ENCODE measurements around the gene ATP6V1C2.

The ATP6V1C2 gene

GRCh38 chr2:10830203-10830602 is 108.8 kb downstream of the ATP6V1C2 start:
- Histone ChIP-seq H3K4me1 (ENCODE audit: control insufficient read depth, low read length) (peaks cover 33% of the 10 kb centered on the region), H3K9me3 (ENCODE audit: control insufficient read depth, insufficient read depth, low read length) (no peaks in the 10 kb centered on the region), H3K27me3 (ENCODE audit: control insufficient read depth, low read length) (peaks cover 43% of the 10 kb centered on the region), H4K20me1 (ENCODE audit: control insufficient read depth, insufficient read depth, low read depth, low read length) (no peaks in the 10 kb centered on the region), H3K36me3 (ENCODE audit: control insufficient read depth, low read length) (no peaks in the 10 kb centered on the region), H3K4me2 (ENCODE audit: low read length) (no peak overlapping the region), H3K27ac (ENCODE audit: low read depth, low read length) (no peak overlapping the region), H3K79me2 (ENCODE audit: control insufficient read depth, low read length) (no peaks in the 10 kb centered on the region), H3K4me3 (ENCODE audit: low read length) (no peak overlapping the region), H3K9me2 (replicated peaks; ENCODE audit: control insufficient read depth, low read length) (no peaks in the 10 kb centered on the region), H3F3A (ENCODE audit: control insufficient read depth, insufficient read depth) (no peaks in the 10 kb centered on the region)
- TF ChIP-seq EZH2phosphoT487 (IDR thresholded peaks at IDR 0.05; ENCODE audit: borderline replicate concordance, low read length) (no peak), CTCF (IDR thresholded peaks at IDR 0.05; ENCODE audit: low read depth, low read length, poor library complexity, severe bottlenecking) (no peak)

- TF ChIP-seq EZH2phosphoT487 (IDR thresholded peaks at IDR 0.05; ENCODE audit: borderline replicate concordance, low read length) = no peak
- TF ChIP-seq CTCF (IDR thresholded peaks at IDR 0.05; ENCODE audit: low read depth, low read length, poor library complexity, severe bottlenecking) = no peak
- H3K4me2 ChIP-seq (ENCODE audit: low read length) = no peak overlapping the region
- H3K27ac ChIP-seq (ENCODE audit: low read depth, low read length) = no peak overlapping the region
- peaks cover 38% of the 10 kb centered on the region for H3K27me3 ChIP-seq (ENCODE audit: control insufficient read depth, low read length)
- no peaks in the 10 kb centered on the region for H3F3A ChIP-seq (ENCODE audit: control insufficient read depth, insufficient read depth)
- H3K4me3 ChIP-seq (ENCODE audit: low read length) = no peak overlapping the region
- peaks cover 37% of the 10 kb centered on the region for H3K4me1 ChIP-seq (ENCODE audit: control insufficient read depth, low read length)
- H3K36me3 ChIP-seq (ENCODE audit: control insufficient read depth, low read length) = no peaks in the 10 kb centered on the region
- no peaks in the 10 kb centered on the region for H3K9me3 ChIP-seq (ENCODE audit: control insufficient read depth, insufficient read depth, low read length)
- no peaks in the 10 kb centered on the region for H3K9me2 ChIP-seq (replicated peaks; ENCODE audit: control insufficient read depth, low read length)
- H3K79me2 ChIP-seq (ENCODE audit: control insufficient read depth, low read length) = no peaks in the 10 kb centered on the region
- no peaks in the 10 kb centered on the region for H4K20me1 ChIP-seq (ENCODE audit: control insufficient read depth, insufficient read depth, low read depth, low read length)
These were observed 109.4 kb downstream of the ATP6V1C2 start for GRCh38 chr2:10830641-10831399.

- Histone ChIP-seq H3K4me1 (ENCODE audit: control insufficient read depth, low read length) (peaks cover 37% of the 10 kb centered on the region), H3K9me2 (replicated peaks; ENCODE audit: control insufficient read depth, low read length) (no peaks in the 10 kb centered on the region), H3K27ac (ENCODE audit: low read depth, low read length) (no peak overlapping the region), H3F3A (ENCODE audit: control insufficient read depth, insufficient read depth) (no peaks in the 10 kb centered on the region), H3K9me3 (ENCODE audit: control insufficient read depth, insufficient read depth, low read length) (no peaks in the 10 kb centered on the region), H3K4me3 (ENCODE audit: low read length) (no peak overlapping the region), H4K20me1 (ENCODE audit: control insufficient read depth, insufficient read depth, low read depth, low read length) (no peaks in the 10 kb centered on the region), H3K4me2 (ENCODE audit: low read length) (no peak overlapping the region), H3K36me3 (ENCODE audit: control insufficient read depth, low read length) (no peaks in the 10 kb centered on the region), H3K27me3 (ENCODE audit: control insufficient read depth, low read length) (peaks cover 35% of the 10 kb centered on the region), H3K79me2 (ENCODE audit: control insufficient read depth, low read length) (no peaks in the 10 kb centered on the region)
- no peak for TF ChIP-seq EZH2phosphoT487 (IDR thresholded peaks at IDR 0.05; ENCODE audit: borderline replicate concordance, low read length)
- no peak for TF ChIP-seq CTCF (IDR thresholded peaks at IDR 0.05; ENCODE audit: low read depth, low read length, poor library complexity, severe bottlenecking)
These were observed 110.1 kb downstream of the ATP6V1C2 start for GRCh38 chr2:10831400-10831985.

All from DOHH2 (cell line).